ENCODE results near the gene APP.
"Not testable (repeated sequence)": the region's sequence is repeated elsewhere in the genome, so short reads cannot be mapped to it uniquely, and the experiment has no call there.

APP gene

GRCh38 chr21:25918152-25918551, 252.4 kb downstream of the APP start:
- not testable (repeated sequence) for FAIRE-seq; DNase-seq (ENCODE audit: insufficient read length, low spot score)

GRCh38 chr21:25916226-25916625, 254.3 kb downstream of the APP start:
- FAIRE-seq (no peak), DNase-seq (ENCODE audit: insufficient read length, low spot score) (no peak)

GRCh38 chr21:25913479-25913878, 257.1 kb downstream of the APP start:
- no peak for DNase-seq (ENCODE audit: insufficient read length, low spot score)
- FAIRE-seq, result no peak

GRCh38 chr21:25912402-25912746, 258.2 kb downstream of the APP start:
- FAIRE-seq (no peak), DNase-seq (ENCODE audit: insufficient read length, low spot score) (no peak)

GRCh38 chr21:25911730-25912401, 258.7 kb downstream of the APP start:
- no peak for DNase-seq (ENCODE audit: insufficient read length, low spot score)
- no peak for FAIRE-seq

- FAIRE-seq (no peak), DNase-seq (ENCODE audit: insufficient read length, low spot score) (no peak)
These were observed 259.8 kb downstream of the APP start for GRCh38 chr21:25910809-25911208.

- DNase-seq (ENCODE audit: insufficient read length, low spot score) (no peak), FAIRE-seq (no peak)
These were observed 261.2 kb downstream of the APP start for GRCh38 chr21:25909341-25909740.

- DNase-seq (ENCODE audit: insufficient read length, low spot score), result no peak
- FAIRE-seq, result no peak
These were observed 262.1 kb downstream of the APP start for GRCh38 chr21:25908495-25908894.

GRCh38 chr21:25907573-25908275, 262.8 kb downstream of the APP start:
- DNase-seq (ENCODE audit: insufficient read length, low spot score) (no peak), FAIRE-seq (no peak)

- DNase-seq (ENCODE audit: insufficient read length, low spot score) (no peak), FAIRE-seq (no peak)
These were observed 264.0 kb downstream of the APP start for GRCh38 chr21:25906587-25906986.

GRCh38 chr21:25905126-25905525, 265.4 kb downstream of the APP start:
- FAIRE-seq (no peak), DNase-seq (ENCODE audit: insufficient read length, low spot score) (no peak)

- FAIRE-seq, result no peak
- no peak for DNase-seq (ENCODE audit: insufficient read length, low spot score)
These were observed 266.4 kb downstream of the APP start for GRCh38 chr21:25904044-25904695.

GRCh38 chr21:25903607-25904006, 267.0 kb downstream of the APP start:
- DNase-seq (ENCODE audit: insufficient read length, low spot score) (no peak), FAIRE-seq (no peak)

- FAIRE-seq (no peak), DNase-seq (ENCODE audit: insufficient read length, low spot score) (no peak)
These were observed 269.1 kb downstream of the APP start for GRCh38 chr21:25901330-25901979.

- FAIRE-seq, result no peak
These were observed 271.9 kb downstream of the APP start for GRCh38 chr21:25898671-25899070.

GRCh38 chr21:25897383-25897782, 273.2 kb downstream of the APP start:
- no peak for FAIRE-seq
- DNase-seq (ENCODE audit: insufficient read length, low spot score), result no peak

More at GRCh38 chr21:25898671-25899070, 271.9 kb downstream of the APP start:
- DNase-seq (ENCODE audit: insufficient read length, low spot score), result no peak

- DNase-seq (ENCODE audit: insufficient read length, low spot score) (no peak), FAIRE-seq (no peak)
These were observed 274.0 kb downstream of the APP start for GRCh38 chr21:25896501-25897056.

GRCh38 chr21:25895565-25896205, 274.9 kb downstream of the APP start:
- DNase-seq (ENCODE audit: insufficient read length, low spot score), result peak; percentile 12
- FAIRE-seq, result no peak

GRCh38 chr21:25893191-25893590, 277.4 kb downstream of the APP start:
- DNase-seq (ENCODE audit: insufficient read length, low spot score), result no peak
- FAIRE-seq, result no peak

GRCh38 chr21:25891596-25891995, 279.0 kb downstream of the APP start:
- DNase-seq (ENCODE audit: insufficient read length, low spot score) (no peak), FAIRE-seq (no peak)

- DNase-seq (ENCODE audit: insufficient read length, low spot score), result no peak
- no peak for FAIRE-seq
These were observed 280.6 kb downstream of the APP start for GRCh38 chr21:25890001-25890400.
